Anterior cingulate cortex (tissue), 58 donors: ENCODE data around the gene TAB3.

Experiments
- DNase-seq, 58 donors: peaks; one replicate each; lab custom pipeline; 2025; lab: John Stamatoyannopoulos, UW

The TAB3 gene

GRCh38 chrX:30781711-30782444 is 107.2 kb downstream of the TAB3 start:
- DNase-seq, result no peak

GRCh38 chrX:30779453-30780030 is 109.5 kb downstream of the TAB3 start:
- DNase-seq, result no peak

GRCh38 chrX:30777575-30777974 is 111.5 kb downstream of the TAB3 start:
- no peak for DNase-seq
